Fibroblast of the aortic adventitia (primary cell): Measurements from ENCODE around the gene PRDM15. TPM values are rescaled to one million over a fixed set of nuclear protein-coding genes. Genes with fewer than 3 reads are reported as not detected.

ENCODE experiments used
- DNase-seq: peaks from one replicate; pipeline ENCODE4 v3.0.0-alpha.2; 2010; ENCODE audit warnings: low read depth
- H3K4me3 ChIP-seq: 2 replicates; pipeline ENCODE4 v1.5.1; 2011; ENCODE audit warnings: low read depth, mild to moderate bottlenecking, control low read depth, low read length, moderate library complexity
- CTCF ChIP-seq: IDR thresholded peaks from 2 replicates; pipeline ENCODE4 v1.5.1; 2011; ENCODE audit warnings: mild to moderate bottlenecking, low read length, control low read depth, inconsistent platforms; ENCODE audit not compliant: insufficient read depth
- total RNA-seq: library from RNA; depleted of rRNA; stranded (reverse); fragments of >200 nt; gene quantifications from 2 replicates; pipeline ENCODE4 v1.2.3, GENCODE V29; 2012; ENCODE audit warnings: low replicate concordance

Gene PRDM15
- total RNA-seq, 1 donor: 4.7 TPM

- TF ChIP-seq CTCF: no peak
- H3K4me3 ChIP-seq: no peak overlapping the region
- no peak for DNase-seq
Observed at GRCh38 chr21:41758550-41758949, 120.6 kb downstream of the PRDM15 start.

- no peak overlapping the region for H3K4me3 ChIP-seq
Observed at GRCh38 chr21:41755934-41756773, 123.0 kb downstream of the PRDM15 start.

GRCh38 chr21:41755258-41755933, 123.7 kb downstream of the PRDM15 start:
- TF ChIP-seq CTCF: no peak
- no peak for DNase-seq
- H3K4me3 ChIP-seq: no peak overlapping the region

More at GRCh38 chr21:41755934-41756773, 123.0 kb downstream of the PRDM15 start:
- DNase-seq: no peak
- no peak for TF ChIP-seq CTCF

- no peak for DNase-seq
Observed at GRCh38 chr21:41754479-41754891, 124.7 kb downstream of the PRDM15 start.

GRCh38 chr21:41753006-41753898, 125.9 kb downstream of the PRDM15 start:
- DNase-seq: no peak
- TF ChIP-seq CTCF: no peak
- H3K4me3 ChIP-seq: no peak overlapping the region

More at GRCh38 chr21:41754479-41754891, 124.7 kb downstream of the PRDM15 start:
- no peak overlapping the region for H3K4me3 ChIP-seq
- no peak for TF ChIP-seq CTCF

- H3K4me3 ChIP-seq: no peak overlapping the region
- no peak for TF ChIP-seq CTCF
- peak; percentile 56 for DNase-seq
Observed at GRCh38 chr21:41752231-41752681, 126.9 kb downstream of the PRDM15 start.
